GM04503 (cell line): ENCODE data around the gene CRIP3.
"Not testable (repeated sequence)": the region's sequence is repeated elsewhere in the genome, so short reads cannot be mapped to it uniquely, and the experiment has no call there.

ENCODE experiments used
- DNase-seq: peaks from one replicate; pipeline ENCODE4 v3.0.0-alpha.2; 2012; ENCODE audit warnings: low read depth

Gene CRIP3, protein sequence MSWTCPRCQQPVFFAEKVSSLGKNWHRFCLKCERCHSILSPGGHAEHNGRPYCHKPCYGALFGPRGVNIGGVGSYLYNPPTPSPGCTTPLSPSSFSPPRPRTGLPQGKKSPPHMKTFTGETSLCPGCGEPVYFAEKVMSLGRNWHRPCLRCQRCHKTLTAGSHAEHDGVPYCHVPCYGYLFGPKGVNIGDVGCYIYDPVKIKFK

DNA sequence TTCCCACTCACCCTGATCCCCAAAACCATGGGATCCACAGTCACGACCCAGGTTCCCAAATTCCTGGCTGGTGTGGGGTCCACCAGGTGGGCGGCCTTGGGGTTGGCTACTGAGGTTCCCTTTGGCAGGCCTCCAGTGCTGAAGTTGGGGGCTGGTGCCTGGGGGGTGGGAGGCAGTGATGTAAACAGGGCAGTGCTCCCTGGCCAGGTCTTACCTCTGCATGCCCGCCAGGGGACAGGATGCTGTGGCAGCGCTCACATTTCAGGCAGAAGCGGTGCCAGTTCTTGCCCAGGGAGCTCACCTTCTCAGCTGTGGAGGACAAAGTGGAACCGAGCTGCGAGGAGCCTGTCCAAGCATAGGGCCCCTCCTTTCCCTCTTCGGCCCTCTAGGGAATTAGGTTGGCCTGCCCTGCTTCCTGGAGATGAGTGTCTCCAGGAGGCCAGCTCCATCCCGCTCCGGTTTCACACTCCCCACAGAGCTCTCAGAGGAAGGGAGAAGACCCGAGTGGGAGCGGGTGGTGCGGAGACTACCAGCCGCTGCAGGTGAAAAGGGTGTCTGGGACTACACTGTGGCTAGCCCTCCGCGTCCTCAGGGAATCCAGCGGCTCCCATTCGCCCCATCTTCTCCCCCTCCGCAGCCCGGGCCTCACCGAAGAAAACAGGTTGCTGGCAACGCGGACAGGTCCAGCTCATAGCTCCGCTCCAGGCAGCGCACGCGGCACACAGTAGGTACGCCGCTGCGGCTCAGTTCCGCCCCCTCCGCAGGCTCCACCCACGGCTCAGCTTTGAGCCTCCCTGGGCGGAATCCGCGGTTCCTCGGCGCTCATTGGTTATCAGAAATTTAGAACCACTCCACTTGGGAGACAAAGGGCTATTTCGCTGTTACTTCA lies at the start of gene CRIP3:
CRIP3 (minus strand) TSS at position 726 of the 889 bp plus-strand sequence; CDS start at position 692, 34 bp downstream.
- peak; percentile 13 for DNase-seq

DNA sequence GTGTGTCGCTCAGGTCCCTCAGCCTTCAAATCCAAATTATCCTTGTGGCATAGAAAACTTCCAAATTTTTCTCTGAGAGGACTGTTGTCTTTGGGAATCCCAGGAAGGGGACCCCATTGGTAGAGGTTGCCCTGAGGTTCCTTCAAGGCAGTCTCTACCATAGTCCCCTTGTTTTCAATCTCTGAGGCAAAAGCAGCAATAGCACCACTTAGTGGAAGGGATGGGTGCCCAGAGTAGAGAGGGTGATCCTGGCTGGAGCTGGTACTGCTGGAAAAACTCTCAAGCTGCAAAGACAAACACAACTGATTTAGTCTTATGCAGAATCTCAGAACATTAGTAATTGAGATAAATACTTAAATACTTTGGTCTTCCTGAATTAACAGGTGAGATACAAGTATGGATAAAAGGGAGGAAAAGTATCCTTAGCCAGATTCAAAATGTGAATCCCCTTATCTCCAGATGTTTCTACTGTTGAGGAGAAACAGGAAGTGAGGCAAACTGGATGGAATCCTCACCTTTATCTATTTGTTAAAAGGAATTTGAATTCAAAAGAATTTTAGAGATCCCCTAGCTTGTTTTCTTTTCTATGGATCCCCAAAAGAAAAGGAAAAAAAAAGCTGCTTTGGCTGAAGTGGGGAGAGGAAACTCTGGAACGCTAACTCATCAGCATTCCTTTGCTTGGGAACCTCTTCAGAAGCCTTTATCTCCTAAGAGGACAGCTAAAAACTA lies 47.4 kb upstream of the CRIP3 start:
- DNase-seq, result no peak

DNA sequence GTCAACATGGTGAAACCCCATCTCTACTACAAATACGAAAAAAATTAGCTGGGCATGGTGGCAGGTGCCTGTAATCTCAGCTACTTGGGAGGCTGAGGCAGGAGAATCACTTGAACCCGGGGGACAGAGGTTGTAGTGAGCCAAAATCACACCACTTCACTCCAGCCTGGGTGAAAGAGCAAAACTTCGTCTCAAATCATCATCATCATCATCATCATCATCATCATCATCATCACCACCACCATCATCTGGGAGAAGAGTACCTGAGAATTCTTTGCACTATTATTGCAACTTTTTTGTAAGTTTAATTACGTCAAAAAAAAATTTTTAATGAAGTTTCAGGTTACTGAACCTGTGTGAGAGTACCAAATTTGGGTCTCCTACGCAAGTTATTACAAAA lies 43.3 kb upstream of the CRIP3 start:
- DNase-seq, result not testable (repeated sequence)

DNA sequence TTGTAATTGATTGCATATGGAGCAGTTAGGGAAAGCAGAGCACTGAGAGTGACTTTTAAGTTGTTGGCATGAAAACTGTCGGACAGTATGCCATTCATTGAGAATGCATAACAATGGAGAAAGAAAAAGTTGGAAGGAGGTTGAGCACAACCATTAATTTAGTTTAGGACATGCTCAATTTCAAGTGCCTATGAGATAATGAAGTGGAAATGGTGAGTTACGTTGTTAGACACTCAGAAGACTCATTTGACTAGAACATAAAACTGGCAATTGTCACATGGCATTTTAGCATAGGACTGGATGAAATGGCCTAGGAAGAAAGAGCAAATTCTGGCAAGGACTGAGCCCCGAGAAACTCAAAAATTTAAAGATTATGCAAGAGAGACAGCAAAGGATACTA lies 38.8 kb upstream of the CRIP3 start:
- no peak for DNase-seq

DNA sequence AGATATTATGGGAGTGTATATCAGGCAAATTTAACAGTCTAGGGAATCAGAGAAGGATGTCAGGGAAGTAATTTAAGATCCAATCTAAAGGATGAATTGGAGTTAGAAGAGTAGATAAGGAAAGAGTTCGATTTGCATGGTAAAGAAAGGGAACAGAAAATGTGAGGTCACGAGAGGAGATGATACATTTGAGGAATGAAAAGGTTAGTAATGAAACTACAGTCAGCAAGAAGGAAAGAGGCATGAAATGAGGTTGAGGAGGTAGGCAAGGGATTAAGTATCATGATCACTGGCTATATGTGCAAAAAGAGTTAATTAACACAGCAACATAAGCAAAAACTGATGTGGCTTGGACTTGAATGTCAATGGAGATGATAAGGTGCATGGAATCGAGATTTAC lies 38.4 kb upstream of the CRIP3 start:
- no peak for DNase-seq

DNA sequence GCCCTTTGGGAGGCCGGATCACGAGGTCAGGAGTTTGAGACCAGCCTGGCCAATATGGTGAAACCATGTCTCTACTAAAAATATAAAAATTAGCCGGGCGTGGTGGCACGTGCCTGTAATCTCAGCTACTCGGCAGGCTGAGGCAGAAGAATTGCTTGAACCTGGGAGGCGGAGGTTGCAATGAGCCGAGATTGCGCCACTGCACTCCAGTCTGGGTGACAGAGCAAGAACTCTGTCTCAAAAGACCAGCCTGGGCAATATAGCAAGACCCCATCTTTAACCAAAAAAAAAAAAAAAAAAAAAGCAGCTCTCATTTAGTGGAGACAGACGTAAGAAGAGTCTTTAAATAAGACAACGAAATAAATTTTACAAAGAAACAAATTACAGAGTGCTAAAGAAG lies 37.6 kb upstream of the CRIP3 start:
- not testable (repeated sequence) for DNase-seq

DNA sequence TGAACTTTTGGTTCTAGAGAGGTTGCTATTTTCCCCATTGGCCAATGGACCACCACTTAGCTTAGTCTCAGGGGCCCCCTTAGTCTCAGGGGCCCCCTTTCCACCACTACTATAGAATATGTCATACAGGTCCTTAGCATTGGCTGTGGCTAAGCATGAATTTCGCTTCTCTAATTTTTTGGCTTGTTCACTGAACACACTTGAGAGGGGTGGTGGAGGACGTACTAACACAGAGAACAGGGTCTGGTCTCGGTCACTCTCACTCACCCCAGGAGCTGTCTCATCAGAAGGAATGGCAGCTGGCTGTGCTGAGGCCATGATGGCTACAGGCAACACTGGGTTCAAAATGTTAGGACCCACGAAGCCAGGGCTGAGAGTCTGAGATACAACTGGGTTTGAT lies 30.5 kb upstream of the CRIP3 start:
- no peak for DNase-seq

DNA sequence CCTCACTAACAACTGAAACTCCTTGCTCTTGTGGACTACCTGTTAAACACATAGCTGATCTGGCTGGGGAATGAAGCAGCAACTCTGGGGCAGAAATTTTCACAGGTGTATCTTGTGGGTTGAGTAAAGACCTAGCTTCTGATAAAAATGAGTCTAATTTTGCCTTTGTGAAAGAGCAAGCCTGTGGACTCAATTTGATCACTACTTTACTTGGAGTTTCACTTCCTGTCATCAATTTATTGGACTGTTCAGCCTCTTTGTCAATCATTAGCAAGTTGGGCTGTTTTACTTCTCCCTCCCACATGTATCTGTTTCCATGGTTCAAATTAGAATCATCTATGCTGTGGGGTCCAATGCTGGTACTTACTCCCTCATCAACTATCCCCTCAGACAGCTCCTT lies 29.6 kb upstream of the CRIP3 start:
- no peak for DNase-seq

DNA sequence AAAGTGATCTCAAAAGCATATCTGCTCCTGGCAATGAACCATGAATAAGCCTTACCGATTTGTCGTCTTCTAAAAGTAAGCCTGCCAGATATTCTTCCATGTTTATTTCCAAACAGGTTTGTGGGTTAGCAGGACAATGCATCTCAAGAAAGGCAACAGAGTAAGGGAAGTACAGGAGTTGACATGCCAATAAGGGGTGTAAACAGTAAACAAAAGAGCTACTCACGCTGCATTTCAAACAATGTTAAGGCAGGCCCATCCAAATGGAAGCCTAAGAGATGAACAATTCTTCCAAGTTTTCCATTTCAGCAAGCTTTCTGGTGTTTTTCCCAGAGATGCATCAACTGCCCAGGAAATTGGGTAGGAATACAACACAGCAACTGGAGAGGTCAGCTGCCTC lies 27.8 kb upstream of the CRIP3 start:
- DNase-seq, result no peak

DNA sequence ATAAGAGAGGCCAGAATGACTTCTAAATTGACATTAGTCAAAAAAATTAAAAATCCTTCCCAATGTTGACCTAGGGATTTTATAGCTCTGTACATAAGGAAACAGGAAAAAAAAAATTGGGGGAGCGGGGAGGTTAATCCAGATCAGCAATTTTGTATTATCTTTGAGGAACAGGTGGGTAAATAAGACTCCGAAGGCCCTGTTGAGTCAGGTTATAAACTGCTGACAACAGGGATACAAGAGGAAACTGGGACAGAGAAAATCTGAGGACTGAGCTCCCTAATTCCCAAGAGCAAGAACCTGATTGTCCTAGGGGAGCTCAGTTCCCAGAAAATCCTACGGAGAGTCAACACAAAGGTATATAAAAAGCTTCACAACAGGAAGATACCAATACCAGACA lies 26.8 kb upstream of the CRIP3 start:
- no peak for DNase-seq

DNA sequence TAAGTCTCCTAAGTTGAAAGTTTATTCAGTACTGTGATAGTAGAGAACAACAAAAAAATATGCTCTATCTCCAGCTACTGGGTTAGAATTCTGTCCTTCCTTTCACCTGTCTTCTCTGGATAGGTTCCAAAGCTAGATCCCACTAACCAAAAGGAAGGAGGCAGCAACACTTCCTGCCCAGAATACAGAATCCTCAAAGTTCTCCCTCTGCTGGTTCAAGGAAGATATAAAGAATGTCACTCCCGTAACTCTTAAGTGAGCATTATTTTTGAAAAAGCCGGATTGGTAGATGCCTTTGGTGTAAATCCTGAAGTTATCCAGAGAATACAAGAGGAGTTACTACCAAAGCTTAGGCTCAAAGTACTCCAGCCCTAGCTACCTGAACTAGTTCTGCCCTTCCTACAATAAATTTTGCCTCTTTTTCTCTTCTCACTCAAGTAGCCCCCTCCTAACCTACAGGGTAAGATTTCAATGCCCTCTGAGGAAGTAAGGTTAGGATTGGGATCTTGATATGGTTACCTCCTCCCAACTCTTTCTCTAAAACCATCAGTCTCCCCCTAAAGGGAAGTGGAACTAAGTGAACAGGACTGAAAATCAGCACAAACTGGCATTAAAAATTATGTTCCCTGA lies 26.0 kb upstream of the CRIP3 start:
- peak; percentile 22 for DNase-seq

DNA sequence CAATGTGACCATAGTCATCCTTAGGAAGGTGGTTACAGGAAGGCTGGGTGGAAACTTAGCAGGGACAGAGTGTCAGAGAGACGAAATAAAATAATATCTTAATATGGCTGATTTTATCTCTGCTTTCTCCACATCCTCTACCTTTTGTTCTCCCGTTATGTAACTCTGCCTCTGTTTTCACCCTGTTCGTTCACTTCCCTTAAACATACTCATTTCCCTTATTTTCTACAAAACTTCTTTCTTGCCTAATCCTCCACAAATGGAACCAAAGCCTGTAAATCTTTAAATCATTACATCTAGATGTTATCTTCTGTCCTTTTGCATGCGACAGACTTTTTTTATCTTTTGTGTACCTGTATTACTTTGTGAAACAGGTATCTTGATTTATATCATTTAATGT lies 23.3 kb upstream of the CRIP3 start:
- DNase-seq, result no peak

DNA sequence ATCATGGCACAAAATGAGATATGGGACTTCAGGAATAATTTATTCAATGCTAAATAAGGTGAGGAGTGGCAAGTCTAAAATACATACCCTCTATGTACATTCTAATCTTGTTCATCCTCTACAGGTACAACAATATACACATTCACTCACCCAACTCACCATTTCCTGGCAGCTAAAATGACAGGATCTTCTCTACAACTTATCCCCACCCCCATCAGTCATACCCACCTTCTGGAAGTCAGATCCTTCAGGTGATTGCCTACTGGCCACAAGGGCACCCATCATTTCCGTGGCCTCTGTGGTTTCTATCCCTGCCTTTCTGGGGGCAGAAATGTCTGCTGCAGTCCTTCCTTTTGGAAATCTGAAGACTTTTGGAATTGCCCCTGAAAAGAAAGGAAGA lies 22.8 kb upstream of the CRIP3 start:
- no peak for DNase-seq

DNA sequence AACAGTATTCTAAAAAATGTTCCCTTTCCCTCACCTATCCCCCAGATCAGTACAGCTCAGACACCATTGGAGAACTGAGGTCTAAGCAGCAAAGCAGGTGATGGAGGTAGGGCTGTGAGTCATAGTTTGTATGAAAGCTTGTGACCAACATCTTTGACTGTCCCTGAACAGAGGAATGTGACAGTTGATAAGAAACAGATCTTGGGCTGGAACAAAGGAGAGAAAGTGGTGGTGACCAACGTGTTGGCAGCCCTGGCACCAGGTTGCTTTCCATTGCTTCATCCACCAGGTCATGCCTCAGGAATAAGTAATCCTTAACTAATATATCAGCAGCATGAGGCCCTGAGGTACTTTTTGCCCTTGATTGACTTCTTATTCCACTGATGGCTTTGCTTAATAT lies 19.9 kb upstream of the CRIP3 start:
- no peak for DNase-seq

DNA sequence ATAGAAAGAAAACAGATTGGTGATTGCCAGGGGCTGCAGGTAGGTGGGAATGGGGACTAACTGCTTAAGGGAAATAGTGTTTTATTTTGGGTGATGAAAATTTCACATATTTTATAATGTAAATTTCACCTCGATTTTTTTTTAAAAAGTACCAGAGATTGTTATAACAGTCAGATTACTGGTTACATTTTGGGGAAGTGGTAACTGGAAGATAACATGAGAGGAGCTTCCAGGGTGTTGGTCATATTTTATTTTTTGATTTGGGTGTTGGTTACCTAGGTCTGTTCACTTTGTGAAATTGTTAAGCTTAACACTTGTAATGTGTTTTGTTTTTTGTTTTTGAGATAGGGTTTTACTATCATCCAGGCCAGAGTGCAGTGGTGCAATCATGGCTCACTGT lies 17.2 kb upstream of the CRIP3 start:
- no peak for DNase-seq

DNA sequence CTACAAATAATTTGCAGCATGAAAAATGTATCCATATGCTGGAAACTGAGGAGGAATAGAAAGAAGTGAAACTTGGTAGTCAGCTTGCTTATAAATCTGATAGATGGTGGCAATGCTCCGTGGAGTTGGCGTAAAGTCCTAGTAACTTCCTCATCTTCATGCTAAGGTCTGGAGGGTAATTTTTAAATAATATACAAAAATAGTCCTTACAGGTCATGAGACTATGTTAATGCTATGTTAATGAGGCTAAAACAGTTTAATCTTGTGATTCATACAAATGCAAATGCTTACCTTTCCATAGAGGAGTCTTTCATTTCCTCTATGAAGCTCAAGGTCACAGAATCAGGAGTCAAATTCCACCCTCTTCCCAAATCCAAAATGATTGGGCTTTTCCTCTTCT lies 9.4 kb upstream of the CRIP3 start:
- DNase-seq, result no peak

DNA sequence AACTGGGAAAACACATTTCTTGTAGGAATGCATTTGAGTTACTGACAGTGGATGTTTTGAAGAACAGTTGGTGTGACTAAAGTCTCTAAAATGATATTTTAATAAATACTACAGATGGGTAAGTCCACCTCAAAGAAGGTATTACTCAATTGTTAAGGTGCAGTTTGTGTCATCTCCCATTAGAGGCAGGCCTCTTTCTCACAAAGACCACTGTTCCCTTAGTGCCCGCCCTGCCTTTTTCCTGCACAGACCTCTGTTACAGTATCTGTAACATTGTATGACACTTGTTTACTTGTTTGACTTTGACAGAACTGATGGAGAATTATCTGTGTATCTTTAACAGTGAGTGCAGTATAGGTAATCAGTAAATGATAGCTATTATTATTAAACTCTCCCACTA lies 5.2 kb upstream of the CRIP3 start:
- no peak for DNase-seq

DNA sequence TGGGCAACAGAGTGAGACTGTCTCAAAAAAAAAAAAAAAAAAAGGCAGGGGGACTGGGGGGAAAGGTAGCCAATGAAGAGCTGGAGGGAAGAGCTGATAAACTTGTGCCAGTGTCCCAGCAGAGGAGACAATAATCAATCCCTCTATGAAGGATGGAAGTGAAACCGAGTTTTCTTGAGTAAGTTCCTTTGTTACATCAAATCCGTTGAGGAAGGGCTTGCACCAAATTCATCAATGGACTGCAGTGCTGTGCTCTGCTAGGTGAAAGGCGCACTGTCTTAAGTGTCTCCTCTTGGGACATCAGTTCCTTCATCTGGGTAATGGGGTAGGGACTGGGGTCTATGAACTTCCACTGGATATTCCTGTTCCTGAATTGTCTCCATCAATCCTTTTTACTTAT lies 3.0 kb upstream of the CRIP3 start:
- no peak for DNase-seq

DNA sequence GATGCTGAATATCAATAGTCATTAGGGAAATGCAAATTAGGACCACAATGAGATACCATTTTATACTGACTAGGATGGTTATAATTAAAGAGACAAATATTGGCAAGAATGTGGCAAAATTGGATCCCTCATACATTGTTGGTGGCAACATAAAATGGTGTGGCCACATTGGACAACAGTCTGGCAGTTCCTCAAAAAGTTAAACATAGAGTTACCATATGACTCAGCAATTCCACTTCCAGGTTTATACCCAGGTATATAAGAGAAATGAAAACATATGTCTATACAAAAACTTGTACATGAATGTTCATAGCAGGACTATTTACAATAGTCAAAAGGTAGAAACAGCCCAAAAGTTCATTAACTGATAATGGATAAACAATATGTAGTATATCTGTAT lies 2.0 kb upstream of the CRIP3 start:
- no peak for DNase-seq

DNA sequence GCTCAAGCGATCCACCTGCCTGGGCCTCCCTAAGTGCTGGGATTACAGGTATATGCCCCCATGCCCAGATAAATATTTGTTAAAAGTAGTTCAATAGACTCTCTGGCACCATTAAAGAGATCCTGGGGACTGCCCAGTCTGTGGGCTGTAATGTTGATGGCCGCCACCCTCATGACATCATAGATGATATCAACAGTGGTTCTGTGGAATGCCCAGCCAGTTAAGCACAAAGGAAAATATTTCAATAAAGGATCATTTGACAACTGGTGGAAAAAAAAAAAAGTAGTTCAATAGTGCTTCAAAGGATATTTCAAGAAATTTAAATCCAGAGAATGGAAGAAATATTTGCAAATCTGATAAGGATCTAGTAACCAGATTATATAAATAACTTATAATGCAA lies 1.5 kb upstream of the CRIP3 start:
- DNase-seq, result no peak

DNA sequence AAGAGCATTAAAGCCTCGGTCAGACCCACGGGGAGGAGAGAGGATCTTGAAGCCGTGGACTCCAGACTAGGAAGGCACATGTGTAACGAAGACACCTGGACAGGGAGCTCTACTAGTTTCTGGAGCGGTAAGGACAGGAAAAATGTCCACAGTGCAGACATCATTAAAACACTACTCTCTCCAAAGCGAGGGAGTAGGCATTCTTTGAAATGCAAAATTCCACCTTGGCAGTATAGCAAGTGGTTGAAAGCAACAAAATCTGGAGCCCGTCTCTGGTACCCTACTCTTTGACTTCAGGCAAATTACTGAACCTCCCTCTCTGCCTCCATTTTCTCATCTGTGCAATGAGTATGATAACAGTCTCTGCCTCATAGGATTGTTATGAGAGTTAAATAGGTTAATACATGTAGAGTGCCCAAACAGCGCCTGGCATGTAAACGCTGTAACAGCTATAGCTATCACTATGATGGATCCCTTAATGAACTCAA lies 408 bp upstream of the CRIP3 start:
- DNase-seq, result no peak

DNA sequence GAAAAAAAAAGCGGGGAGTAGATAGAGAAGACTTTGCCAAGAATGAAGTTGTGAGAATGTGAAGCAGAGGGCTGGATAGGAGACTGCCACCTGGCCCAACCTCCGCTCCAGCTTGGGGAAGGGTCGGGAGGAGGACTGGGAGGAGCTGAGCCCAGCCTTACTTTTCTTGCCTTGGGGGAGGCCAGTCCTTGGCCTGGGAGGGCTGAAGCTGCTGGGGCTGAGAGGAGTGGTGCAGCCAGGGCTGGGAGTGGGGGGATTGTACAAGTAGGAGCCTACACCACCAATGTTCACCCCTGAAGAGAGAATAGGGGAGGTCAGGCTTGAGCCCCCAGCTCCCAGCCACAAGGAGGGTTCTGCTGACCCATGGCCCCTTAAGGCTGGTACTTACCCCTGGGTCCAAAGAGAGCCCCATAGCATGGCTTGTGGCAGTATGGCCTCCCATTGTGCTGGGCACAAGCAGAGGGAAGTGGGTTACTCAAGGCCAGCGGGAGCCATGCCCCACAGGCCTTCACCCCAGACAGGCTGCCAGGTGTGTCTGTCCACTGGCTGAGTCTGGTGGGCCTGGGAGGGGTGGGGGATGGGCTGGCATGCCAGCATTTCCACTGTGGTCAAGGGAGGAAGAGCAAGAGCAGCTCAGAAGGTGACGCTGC lies 1.1 kb downstream of the CRIP3 start:
- no peak for DNase-seq
